ENCODE data around the gene LRIG1. TPM values are rescaled to one million over a fixed set of nuclear protein-coding genes. Genes with fewer than 3 reads are reported as not detected.

Gene LRIG1
- polyA plus RNA-seq, 3 donors: 15.3 to 105 (median 56.8) TPM

DNA sequence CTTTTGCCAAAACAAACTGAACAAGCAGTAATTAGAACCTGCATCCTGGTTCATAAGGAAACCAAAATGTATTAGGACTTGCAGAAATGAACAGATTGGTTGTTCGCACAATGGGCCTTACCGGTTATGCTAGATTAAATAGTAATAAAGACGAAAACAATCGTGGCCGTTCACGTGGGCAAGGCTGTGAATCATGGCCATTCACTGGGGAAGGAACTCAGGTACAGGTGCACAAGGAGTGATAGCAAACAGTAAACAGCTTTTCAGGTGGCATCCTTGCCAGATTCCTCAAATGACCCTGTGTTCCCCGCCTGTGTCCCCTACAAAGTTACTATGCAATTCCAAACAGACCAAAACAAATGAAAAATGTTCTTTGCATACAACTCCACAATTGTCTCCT, 8.2 kb downstream of the LRIG1 start:
- 15 to 60% (median 57%) methylated on average over 7 of the region's 7 CpGs for WGBS, 3 donors

GRCh38 chr3:66492071-66492470, 8.8 kb downstream of the LRIG1 start:
- H3K27ac ChIP-seq (ENCODE audit: low read depth, low read length): no peak overlapping the region
- WGBS, 3 donors: 37 to 60% (median 54%) methylated on average over 3 of the region's 3 CpGs

More for the DNA sequence above, 8.2 kb downstream of the LRIG1 start:
- no peak overlapping the region for H3K27ac ChIP-seq (ENCODE audit: low read depth, low read length)

DNA sequence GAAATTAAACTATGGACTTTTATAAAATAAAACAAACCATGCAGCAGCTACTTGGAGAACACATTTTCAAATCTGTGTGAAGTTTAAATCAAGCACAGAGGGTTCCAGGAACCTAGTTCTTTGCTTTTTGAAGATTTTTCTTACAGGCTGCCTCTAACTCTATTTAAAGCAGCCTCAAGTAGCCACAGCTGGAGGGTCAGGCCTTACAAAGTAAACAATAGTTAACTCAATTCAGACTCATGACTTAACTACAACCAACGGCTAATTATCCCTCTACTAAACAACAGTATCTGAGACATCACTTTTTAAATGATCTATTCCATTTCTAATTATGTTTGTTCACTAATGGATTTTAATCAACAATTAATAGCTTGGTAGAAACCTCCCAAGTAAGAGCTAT, 9.8 kb downstream of the LRIG1 start:
- WGBS, 3 donors: 35 to 69% (median 53%) methylated on average over 1 of the region's 1 CpG
- no peak overlapping the region for H3K27ac ChIP-seq (ENCODE audit: low read depth, low read length)

- 20 to 30% (median 26%) methylated on average over 4 of the region's 4 CpGs for WGBS, 3 donors
- no peak overlapping the region for H3K27ac ChIP-seq (ENCODE audit: low read depth, low read length)
These were observed 10.6 kb downstream of the LRIG1 start for GRCh38 chr3:66490214-66490613.

GRCh38 chr3:66489581-66489980, 11.2 kb downstream of the LRIG1 start:
- no peak overlapping the region for H3K27ac ChIP-seq (ENCODE audit: low read depth, low read length)
- 40 to 71% (median 58%) methylated on average over 4 of the region's 4 CpGs for WGBS, 3 donors

- WGBS, 3 donors: 82 to 93% (median 83%) methylated on average over 2 of the region's 2 CpGs
These were observed 11.7 kb downstream of the LRIG1 start for GRCh38 chr3:66489115-66489514.

DNA sequence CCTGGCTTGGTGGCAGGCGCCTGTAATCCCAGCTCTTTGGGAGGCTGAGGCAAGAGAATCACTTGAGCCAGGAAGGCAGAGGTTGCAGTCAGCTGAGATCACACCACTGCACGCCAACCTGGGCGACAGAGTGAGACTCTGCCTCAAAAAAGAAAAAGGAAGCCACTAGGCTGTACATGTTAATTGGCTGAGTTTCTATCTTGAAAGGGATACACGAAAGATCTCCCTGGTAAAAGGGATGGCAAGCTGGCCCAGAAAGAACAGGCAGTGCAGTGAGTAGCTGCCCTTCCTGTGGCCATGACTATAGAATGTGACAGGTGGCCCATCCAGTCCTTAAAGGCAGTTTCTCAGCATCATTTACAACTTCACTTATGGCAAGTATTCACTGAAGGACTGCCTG, 12.3 kb downstream of the LRIG1 start:
- WGBS, 3 donors: 57 to 75% (median 66%) methylated on average over 4 of the region's 4 CpGs
- no peak overlapping the region for H3K27ac ChIP-seq (ENCODE audit: low read depth, low read length)

More at GRCh38 chr3:66489115-66489514, 11.7 kb downstream of the LRIG1 start:
- H3K27ac ChIP-seq (ENCODE audit: low read depth, low read length): no peak overlapping the region

- 49 to 71% (median 65%) methylated on average over 5 of the region's 5 CpGs for WGBS, 3 donors
- H3K27ac ChIP-seq (ENCODE audit: low read depth, low read length): no peak overlapping the region
These were observed 13.4 kb downstream of the LRIG1 start for GRCh38 chr3:66487465-66487864.

DNA sequence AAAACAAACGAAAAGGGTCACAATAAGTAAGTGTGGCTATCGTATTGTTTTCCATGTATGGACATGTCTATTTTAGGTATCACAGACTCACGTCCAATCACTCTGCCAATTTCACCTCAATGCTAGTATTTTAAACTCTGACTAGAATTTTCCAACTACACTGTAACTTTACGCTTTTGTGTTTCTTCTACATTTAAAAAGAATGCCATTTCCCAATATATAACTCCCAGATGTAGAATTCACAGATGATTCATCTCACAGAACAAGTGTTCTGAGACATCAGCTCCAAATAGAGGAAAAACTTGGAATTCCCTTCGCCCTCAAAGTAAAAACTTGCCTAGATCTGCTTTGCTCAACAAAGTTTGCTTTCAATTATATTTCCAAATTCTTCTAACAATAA, 14.2 kb downstream of the LRIG1 start:
- no peak overlapping the region for H3K27ac ChIP-seq (ENCODE audit: low read depth, low read length)
- 32 to 66% (median 54%) methylated on average over 5 of the region's 5 CpGs for WGBS, 3 donors

DNA sequence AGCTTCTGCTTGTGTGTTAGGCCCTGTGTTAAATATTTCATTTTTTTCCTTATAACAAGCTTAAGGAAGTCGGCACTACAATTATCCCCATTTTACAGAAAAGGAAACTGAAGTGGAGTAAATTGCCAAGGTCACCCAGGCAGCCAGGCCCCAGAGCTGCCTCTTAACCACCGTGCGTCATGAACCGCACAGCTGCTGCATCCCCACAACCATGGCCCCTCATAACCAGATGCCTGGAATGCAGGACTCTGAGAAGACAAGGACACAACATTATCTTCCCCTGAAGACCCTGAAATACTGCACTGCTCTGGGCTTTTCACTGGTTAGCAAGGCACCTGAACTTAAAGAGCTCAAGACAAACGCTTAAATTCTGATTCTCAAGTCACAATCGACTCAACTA, 14.6 kb downstream of the LRIG1 start:
- 55 to 89% (median 87%) methylated on average over 6 of the region's 6 CpGs for WGBS, 3 donors
- H3K27ac ChIP-seq (ENCODE audit: low read depth, low read length): no peak overlapping the region

DNA sequence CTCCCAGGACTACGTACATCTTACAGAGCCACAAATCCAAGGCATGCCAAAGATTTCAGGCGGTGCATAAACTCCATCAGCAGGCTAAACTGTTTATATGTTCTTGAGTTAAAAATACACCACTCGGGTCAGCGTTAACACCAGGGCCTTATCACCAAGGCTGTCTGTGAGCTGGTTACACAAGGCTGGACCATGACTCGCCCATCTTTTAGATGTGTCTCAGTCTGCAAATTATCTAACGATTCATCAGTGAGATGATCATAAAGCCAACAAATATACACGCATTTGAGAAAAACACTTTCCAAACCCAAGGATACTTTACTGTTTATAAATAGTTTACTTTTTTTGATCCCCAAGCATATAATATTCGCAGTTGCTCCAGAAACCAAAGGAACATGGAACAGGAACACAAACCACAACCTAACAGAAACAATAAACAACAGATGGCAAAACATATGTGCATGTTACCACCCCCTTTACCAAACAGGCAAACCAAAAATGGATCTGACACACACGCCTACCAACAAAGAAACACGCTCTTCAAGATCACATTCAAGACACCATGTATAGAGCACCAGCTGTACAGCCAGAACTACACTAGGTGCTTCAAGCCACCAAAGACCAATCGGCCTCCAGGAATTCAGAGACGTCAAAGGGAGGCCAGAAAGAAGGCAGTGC, 15.4 kb downstream of the LRIG1 start:
- H3K27ac ChIP-seq (ENCODE audit: low read depth, low read length): no peak overlapping the region
- 44 to 84% (median 83%) methylated on average over 12 of the region's 12 CpGs for WGBS, 3 donors

GRCh38 chr3:66484106-66484844, 16.5 kb downstream of the LRIG1 start:
- H3K27ac ChIP-seq (ENCODE audit: low read depth, low read length): no peak overlapping the region
- 57 to 89% (median 85%) methylated on average over 9 of the region's 9 CpGs for WGBS, 3 donors

GRCh38 chr3:66483409-66483906, 17.4 kb downstream of the LRIG1 start:
- 32 to 76% (median 68%) methylated on average over 13 of the region's 13 CpGs for WGBS, 3 donors
- H3K27ac ChIP-seq (ENCODE audit: low read depth, low read length): no peak overlapping the region

GRCh38 chr3:66483006-66483405, 17.8 kb downstream of the LRIG1 start:
- H3K27ac ChIP-seq (ENCODE audit: low read depth, low read length): no peak overlapping the region
- WGBS, 3 donors: 15 to 58% (median 41%) methylated on average over 4 of the region's 4 CpGs

DNA sequence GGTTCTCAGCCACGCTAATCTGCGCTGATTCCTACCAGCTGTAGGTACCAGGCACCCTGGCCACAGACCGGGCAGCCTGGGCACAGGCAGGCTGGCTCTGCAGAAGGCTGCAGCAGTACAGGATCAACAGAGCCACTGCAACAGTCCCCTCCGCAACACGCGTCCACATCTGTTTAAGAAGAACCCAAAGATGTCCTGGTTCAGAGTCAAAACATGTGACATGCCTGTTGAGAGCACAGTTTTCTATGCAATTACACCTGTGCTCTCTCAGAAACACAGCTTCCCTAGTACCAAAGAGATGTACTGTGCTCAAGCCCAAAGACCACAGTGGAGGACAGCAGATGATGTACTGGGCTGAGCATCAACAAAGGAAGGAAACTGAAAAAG, 18.8 kb downstream of the LRIG1 start:
- WGBS, 3 donors: 39 to 69% (median 63%) methylated on average over 6 of the region's 6 CpGs
- H3K27ac ChIP-seq (ENCODE audit: low read depth, low read length): no peak overlapping the region

DNA sequence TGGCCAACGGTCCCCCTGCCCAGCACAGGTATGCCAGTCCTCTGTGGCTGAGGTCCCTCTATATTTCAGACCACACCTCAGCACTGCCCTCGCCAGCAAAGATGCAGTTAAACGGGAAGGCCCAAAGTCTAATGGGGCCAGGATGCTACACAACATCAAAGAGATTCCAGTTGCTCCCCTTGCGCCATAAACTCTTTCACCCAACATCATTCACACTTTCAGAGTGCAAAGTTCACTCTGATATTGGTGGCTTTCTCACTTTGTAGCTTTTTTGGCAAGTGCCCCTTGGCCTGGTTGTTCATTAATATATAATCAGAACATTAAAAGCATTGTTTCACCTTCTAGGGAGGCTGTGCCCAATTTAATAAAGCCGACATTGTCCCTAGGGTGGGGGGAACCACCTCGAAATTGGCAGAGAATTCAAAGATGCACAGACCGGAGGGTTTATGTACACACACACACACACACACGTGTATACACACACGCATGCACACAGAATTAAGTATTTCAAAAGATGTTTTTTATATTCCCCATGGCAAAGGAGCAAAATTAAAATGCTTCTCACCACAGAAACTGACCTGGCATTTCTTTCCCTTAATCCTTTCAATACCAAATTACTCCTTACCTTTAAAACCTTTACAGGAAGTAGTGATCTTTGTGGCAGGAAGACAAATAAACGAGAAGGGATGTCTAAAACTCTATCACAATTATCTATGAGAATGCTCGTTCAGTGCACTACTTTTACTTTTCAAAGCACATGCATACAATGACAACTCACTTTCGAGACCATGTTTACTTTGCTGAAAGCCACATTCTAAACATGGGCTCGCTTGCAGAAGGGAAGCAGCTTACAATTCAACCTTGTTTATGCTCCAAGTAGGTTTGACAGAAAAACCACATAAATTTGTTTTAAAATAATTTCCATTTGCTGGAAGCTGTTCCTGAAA, 19.5 kb downstream of the LRIG1 start:
- 16 to 40% (median 34%) methylated on average over 13 of the region's 13 CpGs for WGBS, 3 donors
- no peak overlapping the region for H3K27ac ChIP-seq (ENCODE audit: low read depth, low read length)

DNA sequence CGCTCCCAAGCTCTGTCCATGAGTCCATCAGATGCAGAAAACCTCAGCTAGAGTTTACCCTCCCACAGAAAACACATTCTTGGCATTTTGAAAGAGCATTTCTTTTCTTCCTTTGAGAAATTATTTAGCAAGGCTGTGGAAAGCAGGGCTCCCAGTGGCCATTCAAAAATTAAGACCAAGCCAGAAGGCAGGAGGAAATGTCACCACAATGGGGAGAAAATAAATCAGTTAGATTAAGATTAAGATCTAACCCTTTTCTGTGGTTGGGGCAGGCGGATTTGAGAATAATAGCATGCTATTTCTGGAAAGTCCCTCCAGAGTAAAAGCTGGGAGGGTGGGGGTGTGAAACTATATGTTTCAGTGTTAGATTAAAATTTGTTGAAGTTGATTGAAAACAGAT, 20.2 kb downstream of the LRIG1 start:
- no peak overlapping the region for H3K27ac ChIP-seq (ENCODE audit: low read depth, low read length)
- 7 to 44% (median 18%) methylated on average over 2 of the region's 2 CpGs for WGBS, 3 donors

DNA sequence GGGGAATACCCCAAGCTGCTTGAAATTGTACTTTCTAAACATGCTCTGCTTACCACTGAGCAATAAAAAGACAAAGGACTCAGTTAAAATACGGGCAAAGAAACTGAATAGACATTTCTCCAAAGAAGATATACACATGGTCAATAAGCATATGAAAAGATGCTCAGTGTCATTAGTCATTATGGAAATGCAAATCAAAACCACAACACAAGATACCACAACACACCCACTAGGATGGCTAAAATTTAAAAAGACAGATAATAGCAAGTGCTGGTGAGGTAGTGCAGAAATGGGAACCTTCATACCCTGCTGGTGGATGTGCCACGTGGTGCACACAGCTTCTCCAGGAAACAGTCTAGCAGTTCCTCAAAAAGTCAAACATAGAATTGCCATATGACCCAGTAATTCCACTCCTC, 21.3 kb downstream of the LRIG1 start:
- 41 to 79% (median 72%) methylated on average over 2 of the region's 2 CpGs for WGBS, 3 donors
- H3K27ac ChIP-seq (ENCODE audit: low read depth, low read length): no peak overlapping the region

DNA sequence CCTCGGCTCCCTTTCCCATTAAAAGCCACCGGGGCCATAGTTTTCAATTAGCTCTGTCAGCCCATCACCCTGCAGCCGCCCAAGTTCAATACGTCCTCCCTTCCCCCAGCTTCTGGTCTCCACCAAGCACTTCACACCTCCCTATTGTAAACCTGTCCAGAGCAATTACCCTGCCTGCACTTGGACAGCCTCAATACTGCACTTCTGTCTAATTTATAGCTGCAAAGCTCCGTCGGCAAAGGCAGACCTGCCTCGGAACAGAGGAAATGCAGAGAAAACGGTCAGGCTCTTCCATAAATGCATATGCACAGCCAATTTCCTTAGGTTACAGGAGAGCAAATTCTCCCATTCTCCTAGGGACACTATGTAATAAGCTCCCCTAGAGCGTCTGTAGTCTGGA, 21.9 kb downstream of the LRIG1 start:
- WGBS, 3 donors: 47 to 83% (median 81%) methylated on average over 9 of the region's 9 CpGs
- no peak overlapping the region for H3K27ac ChIP-seq (ENCODE audit: low read depth, low read length)
